Thyroid gland (tissue), 4 donors: ENCODE results near the gene ERBB2. TPM values are rescaled to one million over a fixed set of nuclear protein-coding genes. Genes with fewer than 3 reads are reported as not detected.

Source experiments
- DNase-seq, 2 donors: peaks; one replicate each; pipeline ENCODE4 v3.0.0-alpha.2; 2019
- H3K27ac ChIP-seq, 3 donors: fragments of 200-600 bp; sonication (generic); 1 replicate in 2 of 3; 2 replicates in 1 of 3; pipeline ENCODE4 v1.5.1; 2016 to 2019; ENCODE audit warnings: mild to moderate bottlenecking in 1 of 3, moderate library complexity in 1 of 3
- H3K27me3 ChIP-seq: fragments of 200-600 bp; sonication (generic); one replicate; pipeline ENCODE4 v1.5.1; 2019
- H3K36me3 ChIP-seq, 2 donors: fragments of 200-600 bp; sonication (generic); one replicate each; pipeline ENCODE4 v1.5.1; 2016 to 2019
- H3K4me1 ChIP-seq, 2 donors: fragments of 200-600 bp; sonication (generic); one replicate each; pipeline ENCODE4 v1.5.1; 2017 to 2019
- H3K4me3 ChIP-seq, 3 donors: fragments of 200-600 bp; sonication (generic); replicated peaks in 1 of 3; 1 replicate in 2 of 3; 2 replicates in 1 of 3; pipeline ENCODE4 v1.5.1; 2016; ENCODE audit warnings: mild to moderate bottlenecking in 1 of 3
- H3K9me3 ChIP-seq: fragments of 200-600 bp; sonication (generic); one replicate; pipeline ENCODE4 v1.5.1; 2017
- POLR2A ChIP-seq, 2 donors: fragments of 450-650 bp; IDR thresholded peaks; one replicate each; pipeline ENCODE4 v1.6.1; 2017; ENCODE audit warnings: antibody characterized with exemption in 2 of 2, mild to moderate bottlenecking in 2 of 2, moderate library complexity in 1 of 2
- WGBS, 2 donors: methylation state at CpG; one replicate each; pipeline ENCODE4 v1.1.5; 2017; 5-methylcytosine and 5-hydroxymethylcytosine counted together
- intact Hi-C: fragments of 100-400 bp; cut with DNase I; formaldehyde crosslinking; loops from one replicate; pipeline ENCODE4 v1.15.1; 2023
- total RNA-seq, 4 donors: library from RNA; depleted of rRNA; stranded (reverse); fragments of >200 nt; gene quantifications; one replicate each; pipeline ENCODE4 v1.2.3, GENCODE V29; 2016
- TF ChIP-seq, protein P1 (sequence below), 6 experiments: fragments of 200-600 bp in 3 of 6; fragments of 450-650 bp in 3 of 6; sonication (generic) in 3 of 6; IDR thresholded peaks; one replicate each; pipeline ENCODE4 v1.5.1; 2016 to 2019; ENCODE audit warnings: antibody characterized with exemption in 6 of 6, mild to moderate bottlenecking in 2 of 6, inconsistent platforms in 1 of 6, moderate library complexity in 1 of 6

ERBB2 gene
- total RNA-seq, 4 donors from 2014 or later: 74.3 to 170 (median 139) TPM

DNA sequence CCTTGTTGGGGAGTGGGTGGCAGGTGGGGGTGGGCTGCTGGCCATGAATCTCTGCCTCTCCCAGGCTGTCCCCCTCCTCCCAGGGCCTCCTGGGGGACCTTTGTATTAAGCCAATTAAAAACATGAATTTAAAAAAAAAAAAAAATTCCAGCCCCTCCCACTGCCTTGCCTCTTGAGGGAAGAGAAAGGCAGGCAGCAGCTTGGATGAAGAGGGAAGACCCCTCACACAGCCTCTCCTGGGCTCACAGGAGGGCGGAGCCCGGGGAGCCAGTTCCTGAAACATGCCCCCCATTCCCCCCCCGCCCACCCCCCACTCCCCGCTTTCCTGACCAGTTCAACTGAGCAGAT is 36.5 kb upstream of the ERBB2 start:
- H3K36me3 ChIP-seq: peaks cover 17 to 18% of the 10 kb centered on the region in 2 donors
- no peak overlapping the region for H3K4me3 ChIP-seq
- no peaks in the 10 kb centered on the region for H3K9me3 ChIP-seq
- intact Hi-C loops: no loop called here
- DNase-seq: no peak
- H3K4me1 ChIP-seq: peaks cover 27 to 65% of the 10 kb centered on the region in 2 donors
- TF ChIP-seq, protein P1, sequence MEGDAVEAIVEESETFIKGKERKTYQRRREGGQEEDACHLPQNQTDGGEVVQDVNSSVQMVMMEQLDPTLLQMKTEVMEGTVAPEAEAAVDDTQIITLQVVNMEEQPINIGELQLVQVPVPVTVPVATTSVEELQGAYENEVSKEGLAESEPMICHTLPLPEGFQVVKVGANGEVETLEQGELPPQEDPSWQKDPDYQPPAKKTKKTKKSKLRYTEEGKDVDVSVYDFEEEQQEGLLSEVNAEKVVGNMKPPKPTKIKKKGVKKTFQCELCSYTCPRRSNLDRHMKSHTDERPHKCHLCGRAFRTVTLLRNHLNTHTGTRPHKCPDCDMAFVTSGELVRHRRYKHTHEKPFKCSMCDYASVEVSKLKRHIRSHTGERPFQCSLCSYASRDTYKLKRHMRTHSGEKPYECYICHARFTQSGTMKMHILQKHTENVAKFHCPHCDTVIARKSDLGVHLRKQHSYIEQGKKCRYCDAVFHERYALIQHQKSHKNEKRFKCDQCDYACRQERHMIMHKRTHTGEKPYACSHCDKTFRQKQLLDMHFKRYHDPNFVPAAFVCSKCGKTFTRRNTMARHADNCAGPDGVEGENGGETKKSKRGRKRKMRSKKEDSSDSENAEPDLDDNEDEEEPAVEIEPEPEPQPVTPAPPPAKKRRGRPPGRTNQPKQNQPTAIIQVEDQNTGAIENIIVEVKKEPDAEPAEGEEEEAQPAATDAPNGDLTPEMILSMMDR (IDR thresholded peaks at IDR 0.05): no peak
- TF ChIP-seq POLR2A (IDR thresholded peaks at IDR 0.05): no peak
- peak overlapping the region; percentile 1 to 58 (median 47) for H3K27ac ChIP-seq
- WGBS, 2 donors: 46 to 59% methylated on average over 3 of the region's 4 CpGs
- no peaks in the 10 kb centered on the region for H3K27me3 ChIP-seq

DNA sequence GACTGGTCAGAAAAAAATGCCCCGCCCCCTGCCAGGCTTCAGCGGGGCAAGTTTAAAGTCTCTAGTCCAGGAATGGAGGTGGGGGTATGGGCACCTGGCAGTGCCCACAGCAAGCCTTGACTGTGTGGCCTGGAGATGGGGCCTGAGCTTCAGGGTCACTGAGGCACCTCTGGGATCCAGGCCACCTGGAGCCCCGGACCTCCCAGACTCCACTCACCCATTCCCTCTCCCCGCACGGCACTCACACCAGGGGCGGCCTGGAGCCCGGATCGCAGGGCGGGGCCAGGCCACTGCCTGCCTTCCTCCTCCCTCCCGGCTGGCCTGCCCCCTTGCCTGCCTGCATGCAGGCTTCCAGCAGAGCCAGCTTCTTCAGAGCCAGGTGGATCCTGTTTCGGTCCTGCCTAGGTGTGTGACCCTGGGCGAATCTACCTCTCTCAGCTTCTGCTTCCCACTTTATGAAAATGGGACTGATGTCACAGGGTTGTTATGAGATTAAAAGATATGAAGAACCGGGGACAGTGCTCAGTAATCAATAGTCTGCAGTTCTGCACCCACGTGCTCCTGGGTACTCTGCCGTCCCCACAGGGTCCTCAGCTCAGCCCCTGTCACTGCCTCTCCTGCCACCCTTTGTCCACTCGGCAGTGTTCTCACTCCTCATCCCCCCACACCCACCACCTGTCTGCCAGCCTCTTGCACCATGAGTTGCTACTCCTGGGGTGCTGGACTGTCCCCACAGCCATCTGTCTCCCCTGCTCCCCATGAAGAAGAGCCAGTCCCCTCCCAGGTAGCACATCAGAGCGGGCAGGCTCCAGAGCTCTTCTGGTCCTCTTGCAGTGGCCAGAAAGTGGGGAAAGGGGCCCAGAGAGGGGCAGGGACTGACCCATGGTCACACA is 35.9 kb upstream of the ERBB2 start:
- TF ChIP-seq, protein P1 (IDR thresholded peaks at IDR 0.05): no peak
- TF ChIP-seq POLR2A (IDR thresholded peaks at IDR 0.05): no peak
- Histone ChIP-seq H3K27me3 (no peaks in the 10 kb centered on the region), H3K9me3 (no peaks in the 10 kb centered on the region), H3K36me3 (peaks cover 17% of the 10 kb centered on the region in 2 donors), H3K4me3 (no peak overlapping the region), H3K4me1 (peaks cover 32 to 71% of the 10 kb centered on the region in 2 donors), H3K27ac (peak overlapping the region in 2 of 3 donors; percentile 47 to 58)
- intact Hi-C loops: loop anchor here (2.0 kb wide), 1 partner anchor 41 kb away; no protein-coding TSS in a partner anchor
- DNase-seq: no peak
- WGBS, 2 donors: 68 to 79% methylated on average over 11 to 15 of the region's 17 CpGs

DNA sequence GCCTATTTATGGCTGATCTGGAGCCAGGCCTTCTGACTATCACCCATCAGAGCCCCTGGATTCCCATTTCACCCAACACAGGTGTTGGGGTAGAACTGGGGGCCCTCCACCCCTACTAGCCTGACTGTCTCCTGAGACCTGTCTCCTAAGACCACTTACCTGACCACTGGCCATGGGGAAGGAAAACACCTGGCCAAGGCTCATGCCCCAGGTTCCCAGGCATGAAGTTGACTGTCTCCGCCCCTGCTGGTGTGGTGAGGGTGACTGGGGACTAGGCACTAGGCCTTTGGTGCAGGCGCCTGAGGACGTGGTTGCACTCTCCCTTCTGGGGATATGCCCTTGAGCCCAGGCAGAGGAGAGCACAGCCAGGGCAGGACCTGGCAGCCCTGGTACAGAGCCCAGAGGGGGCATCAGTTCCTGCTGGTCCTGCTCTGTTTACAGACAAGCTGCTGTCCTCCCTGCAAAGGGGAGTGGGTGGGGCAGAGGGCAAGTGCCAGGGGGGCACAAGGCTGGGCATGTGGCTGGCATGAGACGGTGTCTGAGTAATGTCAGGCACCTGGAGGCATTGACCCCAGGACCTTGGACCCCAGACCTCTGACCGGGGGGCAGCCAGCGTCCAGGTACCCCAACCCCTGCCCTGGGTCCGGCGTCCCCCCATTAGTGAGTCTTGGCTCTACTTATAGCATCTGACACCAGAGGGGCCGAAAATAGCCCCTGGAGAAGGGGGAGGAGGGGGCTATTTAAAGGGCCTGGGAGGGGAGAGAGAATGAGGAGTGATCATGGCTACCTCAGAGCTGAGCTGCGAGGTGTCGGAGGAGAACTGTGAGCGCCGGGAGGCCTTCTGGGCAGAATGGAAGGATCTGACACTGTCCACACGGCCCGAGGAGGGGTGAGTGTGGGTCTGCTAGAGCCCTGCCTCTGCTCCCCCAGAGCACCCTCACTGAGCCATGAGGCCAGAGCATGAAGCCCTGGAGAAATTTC is 35.0 kb upstream of the ERBB2 start, which contains the start of gene TCAP:
Gene TCAP (plus strand): TSS at position 769 of the 981 bp plus-strand sequence. CDS start 11 bp downstream, at position 780.
- DNase-seq: no peak
- Histone ChIP-seq H3K36me3 (peaks cover 12 to 13% of the 10 kb centered on the region in 2 donors), H3K9me3 (no peaks in the 10 kb centered on the region), H3K4me1 (peaks cover 32 to 71% of the 10 kb centered on the region in 2 donors), H3K27ac (peak within 1 kb of the TSS in 1 of 3 donors; percentile 17), H3K27me3 (no peaks in the 10 kb centered on the region), H3K4me3 (no peak within 1 kb of the TSS)
- 61 to 63% methylated on average over 11 to 15 of the region's 15 CpGs for WGBS, 2 donors
- intact Hi-C loops: loop anchor here (2.0 kb wide), 1 partner anchor 42 kb away; no protein-coding TSS in a partner anchor
- TF ChIP-seq, protein P1 (IDR thresholded peaks at IDR 0.05): no peak
- no peak for TF ChIP-seq POLR2A (IDR thresholded peaks at IDR 0.05)

DNA sequence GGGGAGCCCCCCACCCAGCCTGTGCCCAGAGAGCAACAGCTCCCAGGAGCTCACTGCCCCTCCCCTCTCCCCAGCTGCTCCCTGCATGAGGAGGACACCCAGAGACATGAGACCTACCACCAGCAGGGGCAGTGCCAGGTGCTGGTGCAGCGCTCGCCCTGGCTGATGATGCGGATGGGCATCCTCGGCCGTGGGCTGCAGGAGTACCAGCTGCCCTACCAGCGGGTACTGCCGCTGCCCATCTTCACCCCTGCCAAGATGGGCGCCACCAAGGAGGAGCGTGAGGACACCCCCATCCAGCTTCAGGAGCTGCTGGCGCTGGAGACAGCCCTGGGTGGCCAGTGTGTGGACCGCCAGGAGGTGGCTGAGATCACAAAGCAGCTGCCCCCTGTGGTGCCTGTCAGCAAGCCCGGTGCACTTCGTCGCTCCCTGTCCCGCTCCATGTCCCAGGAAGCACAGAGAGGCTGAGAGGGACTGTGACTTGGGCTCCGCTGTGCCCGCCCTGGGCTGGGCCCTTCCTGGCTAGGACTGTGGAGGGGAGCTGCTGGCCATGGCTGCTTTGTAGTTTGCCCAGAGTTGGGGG is 34.1 kb upstream of the ERBB2 start:
- Histone ChIP-seq H3K9me3 (no peaks in the 10 kb centered on the region), H3K4me3 (no peak overlapping the region), H3K36me3 (peaks cover 5% of the 10 kb centered on the region in 2 donors), H3K27me3 (no peaks in the 10 kb centered on the region), H3K27ac (no peak overlapping the region), H3K4me1 (peaks cover 32 to 71% of the 10 kb centered on the region in 2 donors)
- DNase-seq: peak in 1 of 2 donors; percentile 41
- TF ChIP-seq, protein P1 (IDR thresholded peaks at IDR 0.05): no peak
- TF ChIP-seq POLR2A (IDR thresholded peaks at IDR 0.05): no peak
- intact Hi-C loops: loop anchor here (2.0 kb wide), 1 partner anchor 43 kb away; no protein-coding TSS in a partner anchor
- WGBS, 2 donors: 43 to 65% methylated on average over 2 to 7 of the region's 17 CpGs
